OCI-LY3 (cell line): ENCODE results near the gene PLOD1.
A peak's percentile ranks its signal among the peaks of the same experiment; 100 is the strongest.

Source experiments
- H2AFZ ChIP-seq: fragments of 200-600, 300-600 bp; shearing (Covaris generic); 2 replicates; pipeline ENCODE4 v1.6.0; 2014; ENCODE audit warnings: antibody characterized with exemption, low read depth, low read length
- H3K27ac ChIP-seq: fragments of 200-600, 300-600 bp; sonication (generic); 2 replicates; pipeline ENCODE4 v1.5.1; 2014; ENCODE audit warnings: mild to moderate bottlenecking, low read length, moderate library complexity, mixed read lengths
- H3K27me3 ChIP-seq: fragments of 200-600, 300-600 bp; sonication (generic); 2 replicates; pipeline ENCODE4 v1.6.1; 2014; ENCODE audit warnings: low read depth, low read length, mixed read lengths
- H3K36me3 ChIP-seq: fragments of 200-600, 300-600 bp; sonication (generic); replicated peaks from 2 replicates; pipeline ENCODE3; 2014; ENCODE audit warnings: low read depth, low read length, mixed read lengths
- H3K4me1 ChIP-seq: fragments of 300-600, 200-600 bp; sonication (generic); 2 replicates; pipeline ENCODE4 v1.6.1; 2014; ENCODE audit warnings: low read length, mixed read lengths
- H3K4me2 ChIP-seq: fragments of 200-600, 300-600 bp; sonication (generic); 2 replicates; pipeline ENCODE4 v1.6.1; 2014; ENCODE audit warnings: low read length, mixed read lengths
- H3K4me3 ChIP-seq: fragments of 300-600, 200-600 bp; sonication (generic); 2 replicates; pipeline ENCODE4 v1.5.1; 2014; ENCODE audit warnings: antibody characterized with exemption, mild to moderate bottlenecking, low read length, moderate library complexity
- H3K79me2 ChIP-seq: fragments of 300-600, 200-600 bp; shearing (Covaris generic); 2 replicates; pipeline ENCODE4 v1.6.1; 2014; ENCODE audit warnings: mild to moderate bottlenecking, low read length, mixed read lengths
- H3K9ac ChIP-seq: fragments of 300-600, 200-600 bp; shearing (Covaris generic); 2 replicates; pipeline ENCODE4 v1.6.0; 2014; ENCODE audit warnings: mild to moderate bottlenecking, low read length, moderate library complexity
- H3K9me3 ChIP-seq: fragments of 200-600, 300-600 bp; shearing (Covaris generic); 2 replicates; pipeline ENCODE4 v1.6.1; 2014; ENCODE audit warnings: low read length, mixed read lengths; ENCODE audit not compliant: insufficient read depth
- H4K20me1 ChIP-seq: fragments of 200-600, 300-600 bp; sonication (generic); 2 replicates; pipeline ENCODE4 v1.6.1; 2016; ENCODE audit warnings: low read length, mixed read lengths; ENCODE audit not compliant: insufficient read depth
- EZH2phosphoT487 ChIP-seq: fragments of 200-600 bp; shearing (Covaris generic); IDR thresholded peaks from 2 replicates; pipeline ENCODE4 v1.6.1; 2018; ENCODE audit warnings: antibody characterized with exemption, mixed run types, low read depth
- TF ChIP-seq, protein P1 (sequence below): fragments of 200-600, 300-600 bp; sonication (generic); IDR thresholded peaks from 2 replicates; pipeline ENCODE4 v1.5.1; 2014; ENCODE audit warnings: antibody characterized with exemption, low read length, low read depth

PLOD1 gene

GRCh38 chr1:12001249-12001917, 66.9 kb downstream of the PLOD1 start:
- H3K9me3 ChIP-seq = no peaks in the 10 kb centered on the region
- no peak overlapping the region for H2AFZ ChIP-seq
- no peak overlapping the region for H3K9ac ChIP-seq
- no peak overlapping the region for H3K4me2 ChIP-seq
- H4K20me1 ChIP-seq = 0 out of 2 replicates have a peak, but pooled peaks cover 4% of the 10 kb centered on the region
- H3K79me2 ChIP-seq = no peaks in the 10 kb centered on the region
- TF ChIP-seq EZH2phosphoT487 = no peak
- TF ChIP-seq, protein P1, sequence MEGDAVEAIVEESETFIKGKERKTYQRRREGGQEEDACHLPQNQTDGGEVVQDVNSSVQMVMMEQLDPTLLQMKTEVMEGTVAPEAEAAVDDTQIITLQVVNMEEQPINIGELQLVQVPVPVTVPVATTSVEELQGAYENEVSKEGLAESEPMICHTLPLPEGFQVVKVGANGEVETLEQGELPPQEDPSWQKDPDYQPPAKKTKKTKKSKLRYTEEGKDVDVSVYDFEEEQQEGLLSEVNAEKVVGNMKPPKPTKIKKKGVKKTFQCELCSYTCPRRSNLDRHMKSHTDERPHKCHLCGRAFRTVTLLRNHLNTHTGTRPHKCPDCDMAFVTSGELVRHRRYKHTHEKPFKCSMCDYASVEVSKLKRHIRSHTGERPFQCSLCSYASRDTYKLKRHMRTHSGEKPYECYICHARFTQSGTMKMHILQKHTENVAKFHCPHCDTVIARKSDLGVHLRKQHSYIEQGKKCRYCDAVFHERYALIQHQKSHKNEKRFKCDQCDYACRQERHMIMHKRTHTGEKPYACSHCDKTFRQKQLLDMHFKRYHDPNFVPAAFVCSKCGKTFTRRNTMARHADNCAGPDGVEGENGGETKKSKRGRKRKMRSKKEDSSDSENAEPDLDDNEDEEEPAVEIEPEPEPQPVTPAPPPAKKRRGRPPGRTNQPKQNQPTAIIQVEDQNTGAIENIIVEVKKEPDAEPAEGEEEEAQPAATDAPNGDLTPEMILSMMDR = peak; percentile 65
- H3K4me3 ChIP-seq = no peak overlapping the region
- no peak overlapping the region for H3K27ac ChIP-seq
- H3K36me3 ChIP-seq = peaks cover 35% of the 10 kb centered on the region
- peaks cover 24% of the 10 kb centered on the region for H3K4me1 ChIP-seq
- H3K27me3 ChIP-seq = no peaks in the 10 kb centered on the region

DNA sequence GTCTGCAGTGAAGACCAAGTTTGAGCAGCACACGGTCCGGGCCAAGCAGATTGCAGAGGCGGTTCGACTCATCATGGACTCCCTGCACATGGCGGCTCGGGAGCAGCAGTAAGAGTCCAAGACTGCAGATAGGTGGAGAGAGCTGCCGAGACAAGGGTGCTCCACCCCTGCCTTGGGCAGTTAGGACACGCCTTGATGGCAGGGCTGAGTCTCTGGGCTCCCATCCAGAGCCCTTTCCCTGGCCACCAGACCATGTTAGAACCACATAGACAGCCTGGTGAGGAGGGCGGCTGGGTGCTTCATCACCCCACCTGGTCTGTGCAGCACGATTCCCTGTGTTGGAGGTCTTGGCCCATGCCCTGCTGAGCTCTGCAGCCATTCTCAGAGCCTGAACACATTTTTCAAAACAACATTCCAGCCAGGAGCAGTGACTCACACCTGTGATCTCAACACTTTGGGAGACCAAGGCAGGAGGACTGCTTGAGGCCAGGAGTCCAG, 67.5 kb downstream of the PLOD1 start:
- Histone ChIP-seq H3K36me3 (peaks cover 41% of the 10 kb centered on the region), H3K4me2 (no peak overlapping the region), H3K9ac (no peak overlapping the region), H3K4me1 (peaks cover 26% of the 10 kb centered on the region), H4K20me1 (0 out of 2 replicates have a peak, but pooled peaks cover 4% of the 10 kb centered on the region), H2AFZ (no peak overlapping the region), H3K79me2 (no peaks in the 10 kb centered on the region), H3K4me3 (no peak overlapping the region), H3K27ac (no peak overlapping the region), H3K9me3 (no peaks in the 10 kb centered on the region), H3K27me3 (no peaks in the 10 kb centered on the region)
- TF ChIP-seq, protein P1 = no peak
- no peak for TF ChIP-seq EZH2phosphoT487

DNA sequence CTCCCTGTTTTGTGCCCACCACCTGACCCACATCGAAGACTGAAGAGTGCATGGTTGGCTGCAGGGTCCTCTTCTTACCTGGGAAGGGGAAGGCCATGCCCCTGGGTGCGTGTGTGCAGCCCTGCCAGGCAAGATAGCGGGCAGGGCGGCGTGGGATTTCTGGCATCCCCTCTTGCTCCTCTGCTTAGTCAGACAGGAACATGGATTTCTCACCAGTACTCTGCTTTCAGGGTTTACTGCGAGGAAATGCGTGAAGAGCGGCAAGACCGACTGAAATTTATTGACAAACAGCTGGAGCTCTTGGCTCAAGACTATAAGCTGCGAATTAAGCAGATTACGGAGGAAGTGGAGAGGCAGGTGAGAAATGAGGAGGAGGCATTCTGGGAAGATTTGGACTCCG, 69.2 kb downstream of the PLOD1 start:
- Histone ChIP-seq H3K4me2 (no peak overlapping the region), H3K27ac (no peak overlapping the region), H2AFZ (no peak overlapping the region), H3K9me3 (no peaks in the 10 kb centered on the region), H3K36me3 (peaks cover 47% of the 10 kb centered on the region), H4K20me1 (0 out of 2 replicates have a peak, but pooled peaks cover 4% of the 10 kb centered on the region), H3K4me3 (no peak overlapping the region), H3K27me3 (no peaks in the 10 kb centered on the region), H3K9ac (no peak overlapping the region), H3K4me1 (peaks cover 26% of the 10 kb centered on the region), H3K79me2 (no peaks in the 10 kb centered on the region)
- TF ChIP-seq EZH2phosphoT487 = no peak
- TF ChIP-seq, protein P1 = no peak

GRCh38 chr1:12005488-12006166, 71.1 kb downstream of the PLOD1 start:
- no peak overlapping the region for H3K9ac ChIP-seq
- H3K4me1 ChIP-seq = peaks cover 26% of the 10 kb centered on the region
- no peaks in the 10 kb centered on the region for H3K79me2 ChIP-seq
- H2AFZ ChIP-seq = no peak overlapping the region
- H3K4me2 ChIP-seq = peak overlapping the region; percentile 64
- H3K9me3 ChIP-seq = no peaks in the 10 kb centered on the region
- H3K36me3 ChIP-seq = peaks cover 52% of the 10 kb centered on the region
- TF ChIP-seq, protein P1 = no peak
- no peak for TF ChIP-seq EZH2phosphoT487
- H4K20me1 ChIP-seq = 0 out of 2 replicates have a peak, but pooled peaks cover 4% of the 10 kb centered on the region
- H3K27me3 ChIP-seq = no peaks in the 10 kb centered on the region
- H3K27ac ChIP-seq = peak overlapping the region; percentile 55
- peak overlapping the region; percentile 31; the same call in 1 of the 2 replicates for H3K4me3 ChIP-seq
